Common myeloid progenitor, CD34-positive (primary cell): ENCODE measurements around the gene LILRA2.

ENCODE experiments used
- CTCF ChIA-PET: fragments of 350-600 bp; sonication (Branson Sonifier 250); formaldehyde crosslinking; loops from one replicate; lab custom pipeline; 2021; ENCODE audit warnings: antibody characterized with exemption; lab: Charles Lee
- POLR2A ChIA-PET: fragments of 350-600 bp; sonication (Branson Sonifier 250); formaldehyde crosslinking; loops from one replicate; lab custom pipeline; 2021; ENCODE audit warnings: antibody characterized with exemption; lab: Charles Lee
- DNase-seq, 3 donors: peaks; one replicate each; pipeline versions ENCODE4 v3.0.0 to v3.0.0-alpha.2; 2013
- H3K27ac ChIP-seq, 2 experiments: 1 replicate in 1 of 2; 2 replicates in 1 of 2; pipeline ENCODE4 v1.7.0; 2013; ENCODE audit warnings: inconsistent platforms in 2 of 2, low read length in 2 of 2, mild to moderate bottlenecking in 2 of 2, low read depth in 1 of 2, moderate library complexity in 1 of 2; ENCODE audit not compliant: severe bottlenecking in 2 of 2, insufficient read depth in 1 of 2, poor library complexity in 1 of 2
- H3K27me3 ChIP-seq, 5 experiments: replicated peaks in 2 of 5; 1 replicate in 3 of 5; 2 replicates in 2 of 5; pipeline versions ENCODE4 v1.6.1 to v1.7.0; 2013; ENCODE audit warnings: low read length in 4 of 5, mild to moderate bottlenecking in 2 of 5, moderate library complexity in 2 of 5, inconsistent platforms in 1 of 5; ENCODE audit not compliant: insufficient read depth in 5 of 5, control insufficient read depth in 4 of 5
- H3K36me3 ChIP-seq, 4 experiments: 1 replicate in 2 of 4; 2 replicates in 2 of 4; pipeline versions ENCODE4 v1.6.1 to v1.7.0; 2013; ENCODE audit warnings: low read length in 3 of 4, control low read depth in 1 of 4, mild to moderate bottlenecking in 1 of 4; ENCODE audit not compliant: control insufficient read depth in 4 of 4, insufficient read depth in 4 of 4
- H3K4me1 ChIP-seq, 4 experiments: 1 replicate in 3 of 4; 2 replicates in 1 of 4; pipeline versions ENCODE4 v1.6.1 to v1.7.1; 2013; ENCODE audit warnings: low read length in 3 of 4, mild to moderate bottlenecking in 3 of 4, control low read depth in 1 of 4, inconsistent platforms in 1 of 4, moderate library complexity in 1 of 4; ENCODE audit not compliant: control insufficient read depth in 4 of 4, insufficient read depth in 4 of 4; ENCODE audit errors: control extremely low read depth in 1 of 4
- H3K4me3 ChIP-seq, 7 experiments: 1 replicate in 4 of 7; 2 replicates in 3 of 7; pipeline versions ENCODE4 v1.5.1 to v1.7.0; 2013; ENCODE audit warnings: mild to moderate bottlenecking in 7 of 7, low read length in 6 of 7, moderate library complexity in 6 of 7, inconsistent platforms in 2 of 7, low read depth in 2 of 7, control low read depth in 1 of 7; ENCODE audit not compliant: insufficient read depth in 4 of 7, control insufficient read depth in 1 of 7; ENCODE audit errors: extremely low read depth in 1 of 7
- H3K9me3 ChIP-seq, 5 experiments: 1 replicate in 4 of 5; 2 replicates in 1 of 5; pipeline versions ENCODE4 v1.6.1 to v1.7.1; 2013; ENCODE audit warnings: low read length in 4 of 5, mild to moderate bottlenecking in 2 of 5, inconsistent platforms in 1 of 5, low read depth in 1 of 5, moderate library complexity in 1 of 5; ENCODE audit not compliant: control insufficient read depth in 4 of 5, insufficient read depth in 2 of 5; ENCODE audit errors: control extremely low read depth in 1 of 5
- WGBS: methylation state at CpG from one replicate; pipeline ENCODE4 v1.1.5; 2013; ENCODE audit not compliant: insufficient coverage; 5-methylcytosine and 5-hydroxymethylcytosine counted together

The LILRA2 gene

DNA sequence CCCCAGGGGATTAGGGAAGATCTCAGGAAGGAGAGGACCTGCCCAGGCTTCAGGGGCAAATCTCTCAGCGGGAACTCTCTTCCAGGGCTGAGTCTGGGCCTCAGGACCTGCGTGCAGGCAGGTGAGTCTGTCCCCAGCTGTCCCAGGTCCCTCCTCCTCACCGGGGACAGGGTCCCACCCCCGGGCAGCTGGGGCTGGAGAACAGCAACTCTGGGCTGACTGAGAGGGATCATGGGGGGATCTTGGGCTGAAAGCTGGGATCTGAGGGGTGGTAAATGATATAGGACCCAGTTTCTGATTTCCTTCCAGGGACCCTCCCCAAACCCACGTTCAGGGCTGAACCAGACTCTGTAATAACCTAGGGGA lies 34.2 kb downstream of the LILRA2 start:
- 96% methylated on average over 3 of the region's 5 CpGs for WGBS
- ChIA-PET CTCF (no interaction called here), POLR2A (no interaction called here)
- Histone ChIP-seq H3K4me1 (no peaks in the 10 kb centered on the region), H3K9me3 (peaks cover 2 to 16% (median 6%) of the 10 kb centered on the region in 5 experiments), H3K27me3 (no peaks in the 10 kb centered on the region), H3K36me3 (no peaks in the 10 kb centered on the region), H3K4me3 (no peak overlapping the region), H3K27ac (no peak overlapping the region)
- no peak for DNase-seq

DNA sequence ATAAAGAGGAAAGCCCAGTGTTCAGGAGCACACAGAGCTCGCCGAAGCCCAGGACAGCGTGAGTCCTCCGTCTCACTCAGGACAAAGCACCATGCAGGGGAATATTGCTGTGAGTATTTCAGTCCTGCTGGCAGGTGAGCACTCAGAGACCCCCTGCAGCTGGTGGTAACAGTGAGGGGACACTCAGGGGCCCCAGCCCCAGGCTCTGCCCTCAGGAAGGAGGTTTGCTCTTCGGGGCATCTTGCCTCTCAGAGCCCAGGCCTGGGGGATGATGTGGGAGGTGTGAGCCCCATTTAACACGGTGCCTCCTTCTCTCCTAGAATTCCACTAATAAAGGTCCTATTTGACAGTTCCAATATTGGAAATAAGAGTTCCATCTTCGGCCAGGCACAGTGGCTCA lies 34.6 kb downstream of the LILRA2 start:
- H3K9me3 ChIP-seq = peaks cover 2 to 16% (median 6%) of the 10 kb centered on the region in 5 experiments
- H3K4me3 ChIP-seq = no peak overlapping the region
- 90% methylated on average over 5 of the region's 7 CpGs for WGBS
- ChIA-PET POLR2A (no interaction called here), CTCF (no interaction called here)
- H3K36me3 ChIP-seq = no peaks in the 10 kb centered on the region
- H3K27ac ChIP-seq = no peak overlapping the region
- H3K4me1 ChIP-seq = no peaks in the 10 kb centered on the region
- no peaks in the 10 kb centered on the region for H3K27me3 ChIP-seq
- DNase-seq = no peak

DNA sequence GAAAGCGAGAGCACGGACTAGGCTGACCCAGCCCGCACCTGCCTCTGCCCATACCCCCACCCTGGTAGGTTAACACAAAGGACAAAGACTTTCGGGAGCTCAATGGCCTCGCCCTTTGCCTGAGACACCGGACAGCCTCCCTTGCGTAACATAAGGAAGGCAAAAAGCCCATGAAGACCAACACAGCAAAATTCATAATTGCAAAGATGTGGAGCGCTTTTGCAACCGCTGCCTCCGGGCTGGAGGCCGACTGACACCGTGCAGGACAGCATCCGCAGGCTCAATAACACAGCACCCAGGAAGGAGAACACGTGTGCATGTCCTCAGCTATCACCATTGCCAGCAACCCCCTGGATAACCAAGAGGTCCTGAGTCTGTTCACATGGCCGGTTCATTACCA lies 35.2 kb downstream of the LILRA2 start:
- Histone ChIP-seq H3K4me1 (no peaks in the 10 kb centered on the region), H3K27ac (no peak overlapping the region), H3K36me3 (no peaks in the 10 kb centered on the region), H3K4me3 (no peak overlapping the region), H3K27me3 (no peaks in the 10 kb centered on the region), H3K9me3 (peaks cover 2 to 16% (median 6%) of the 10 kb centered on the region in 5 experiments)
- CTCF ChIA-PET = no interaction called here
- DNase-seq = no peak
- POLR2A ChIA-PET = no interaction called here
- WGBS = 91% methylated on average over 15 of the region's 15 CpGs

DNA sequence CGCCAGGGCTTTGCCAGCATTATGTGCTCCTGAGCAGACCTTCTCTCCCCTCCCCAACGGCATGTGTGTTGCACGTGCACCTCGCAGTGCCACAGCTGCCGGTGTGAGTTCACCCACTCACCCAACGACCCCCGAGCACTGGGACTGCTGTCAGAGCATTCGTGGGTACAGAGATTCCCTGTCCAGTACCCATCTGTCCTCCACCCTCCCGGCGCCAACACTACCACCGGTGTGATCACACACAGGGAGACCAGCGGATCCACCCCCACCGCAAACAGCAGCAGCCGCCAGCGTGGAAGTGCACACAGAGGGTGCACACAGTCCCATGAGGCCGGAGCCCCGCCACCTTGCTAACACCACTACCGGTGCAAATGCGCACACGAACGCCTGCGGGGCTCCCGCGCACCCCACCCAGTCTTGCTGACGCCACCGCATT lies 35.8 kb downstream of the LILRA2 start:
- WGBS = 97% methylated on average over 23 of the region's 26 CpGs
- CTCF ChIA-PET = no interaction called here
- no peak overlapping the region for H3K4me3 ChIP-seq
- no peaks in the 10 kb centered on the region for H3K36me3 ChIP-seq
- no peak overlapping the region for H3K27ac ChIP-seq
- H3K27me3 ChIP-seq = no peaks in the 10 kb centered on the region
- POLR2A ChIA-PET = no interaction called here
- H3K4me1 ChIP-seq = no peaks in the 10 kb centered on the region
- no peak for DNase-seq
- H3K9me3 ChIP-seq = peaks cover 2 to 16% (median 6%) of the 10 kb centered on the region in 5 experiments

DNA sequence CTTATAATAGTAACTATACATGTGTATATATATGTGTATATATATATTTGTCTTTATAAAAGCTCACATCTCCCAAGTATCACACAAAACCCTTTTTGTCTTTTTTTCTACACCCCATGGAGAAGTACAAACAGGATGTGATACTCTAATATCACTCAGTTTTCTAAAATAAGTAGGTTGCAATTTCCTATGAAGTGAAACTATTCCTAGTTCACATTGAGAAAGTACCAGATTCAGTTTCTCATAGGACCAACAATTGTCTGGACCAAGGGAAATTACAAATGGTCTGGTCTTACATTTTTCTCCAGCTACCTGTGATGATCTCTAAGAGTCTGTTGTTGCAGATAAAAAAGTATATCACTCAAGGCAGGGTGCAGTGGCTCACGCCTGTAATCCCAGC lies 38.8 kb downstream of the LILRA2 start:
- no peak for DNase-seq
- Histone ChIP-seq H3K36me3 (no peaks in the 10 kb centered on the region), H3K27me3 (no peaks in the 10 kb centered on the region), H3K4me3 (no peak overlapping the region), H3K27ac (no peak overlapping the region), H3K4me1 (no peaks in the 10 kb centered on the region), H3K9me3 (peaks cover 0 to 3% (median 0%) of the 10 kb centered on the region in 5 experiments)
- POLR2A ChIA-PET = no interaction called here
- CTCF ChIA-PET = no interaction called here
- 100% methylated on average over 1 of the region's 1 CpG for WGBS

DNA sequence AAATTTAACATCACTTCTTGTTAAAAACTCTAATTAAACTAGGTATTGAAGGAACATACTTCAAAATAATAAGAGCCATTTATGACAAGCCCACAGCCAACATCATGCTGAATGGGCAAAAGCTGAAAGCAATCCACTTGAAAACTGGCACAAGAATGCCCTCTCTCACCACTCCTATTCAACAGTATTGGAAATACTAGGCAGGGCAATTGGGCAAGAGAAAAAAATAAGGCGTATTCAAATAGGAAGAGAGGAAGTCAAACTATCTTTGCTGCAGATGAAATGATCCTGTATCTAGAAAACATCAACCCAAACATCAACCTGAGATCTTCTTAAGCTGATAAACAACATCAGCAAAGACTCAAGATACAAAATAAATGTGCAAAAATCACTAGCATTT lies 41.1 kb downstream of the LILRA2 start:
- Histone ChIP-seq H3K27me3 (no peaks in the 10 kb centered on the region), H3K9me3 (peaks cover 0 to 3% (median 0%) of the 10 kb centered on the region in 5 experiments), H3K27ac (no peak overlapping the region), H3K4me3 (no peak overlapping the region), H3K36me3 (no peaks in the 10 kb centered on the region), H3K4me1 (no peaks in the 10 kb centered on the region)
- DNase-seq = no peak
- ChIA-PET CTCF (no interaction called here), POLR2A (no interaction called here)
- WGBS = no CpG with 5 or more reads among the region's 1 CpG

DNA sequence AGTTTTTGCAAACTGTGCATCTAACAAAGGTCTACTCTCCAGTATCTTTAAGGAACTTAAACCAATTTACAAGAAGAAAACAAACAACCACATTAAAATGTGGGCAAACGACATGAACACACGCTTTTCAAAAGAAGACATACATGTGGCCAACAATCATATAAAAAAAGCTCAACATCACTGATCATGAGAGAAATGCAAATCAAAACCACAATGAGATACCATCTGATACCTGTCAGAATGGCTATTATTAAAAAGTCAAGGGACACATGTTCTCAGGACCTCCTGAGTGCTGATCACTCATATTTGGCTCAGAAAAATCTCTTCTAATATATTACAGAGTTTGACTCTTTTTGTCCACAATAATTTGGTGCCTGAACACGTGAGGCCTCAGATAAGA lies 42.5 kb downstream of the LILRA2 start:
- DNase-seq = no peak
- WGBS = 81% methylated on average over 2 of the region's 3 CpGs
- no peak overlapping the region for H3K4me3 ChIP-seq
- H3K4me1 ChIP-seq = no peaks in the 10 kb centered on the region
- CTCF ChIA-PET = no interaction called here
- no peaks in the 10 kb centered on the region for H3K27me3 ChIP-seq
- H3K27ac ChIP-seq = no peak overlapping the region
- H3K9me3 ChIP-seq = peaks cover 0 to 3% (median 0%) of the 10 kb centered on the region in 5 experiments
- POLR2A ChIA-PET = no interaction called here
- H3K36me3 ChIP-seq = no peaks in the 10 kb centered on the region
